ENCODE measurements around the gene HPS4.
"Not testable (repeated sequence)": the region's sequence is repeated elsewhere in the genome, so short reads cannot be mapped to it uniquely, and the experiment has no call there.

Gene HPS4

GRCh38 chr22:26426924-26427323 lies 56.7 kb downstream of the HPS4 start:
- peaks cover 7 to 9% of the 10 kb centered on the region in 2 donors for H3K9me3 ChIP-seq (ENCODE audit: control insufficient read depth in 1 of 2, low read length in 2 of 2)
- H3K4me1 ChIP-seq (ENCODE audit: control insufficient read depth in 1 of 2, insufficient read depth in 2 of 2, low read length in 2 of 2): peaks cover 17 to 23% of the 10 kb centered on the region in 2 donors
- H3K4me3 ChIP-seq (ENCODE audit: low read depth in 1 of 2, low read length in 2 of 2): no peak overlapping the region
- no peaks in the 10 kb centered on the region for H3K36me3 ChIP-seq (ENCODE audit: control insufficient read depth in 1 of 2, insufficient read depth in 2 of 2, low read length in 2 of 2)
- no peaks in the 10 kb centered on the region for H3K27me3 ChIP-seq (ENCODE audit: control insufficient read depth in 1 of 2, insufficient read depth in 2 of 2, low read length in 2 of 2)
- H3K27ac ChIP-seq (ENCODE audit: low read depth, low read length): no peak overlapping the region
- H3K9ac ChIP-seq (ENCODE audit: low read depth in 1 of 2, low read length in 2 of 2): no peak overlapping the region

DNA sequence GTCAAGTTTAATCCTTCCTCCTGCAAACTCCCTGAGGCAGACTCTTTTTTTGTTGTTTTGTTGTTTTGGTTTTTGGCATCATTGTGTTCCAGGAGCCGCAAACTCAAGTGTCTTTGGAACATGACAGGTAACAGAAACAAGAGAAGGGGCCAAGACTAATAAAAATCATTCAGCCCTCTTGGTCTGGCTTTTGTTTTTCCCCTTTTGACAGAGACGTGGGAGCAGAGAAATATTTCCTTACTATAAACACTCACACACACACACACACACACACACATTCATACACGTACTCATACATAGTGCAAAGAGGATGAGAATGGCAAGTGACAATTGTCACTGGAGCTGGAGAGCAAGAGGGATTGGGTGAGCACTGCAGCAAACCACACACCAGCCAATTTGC lies 65.0 kb downstream of the HPS4 start:
- H3K9me3 ChIP-seq (ENCODE audit: control insufficient read depth in 1 of 2, low read length in 2 of 2): peaks cover 7 to 9% of the 10 kb centered on the region in 2 donors
- no peaks in the 10 kb centered on the region for H3K4me1 ChIP-seq (ENCODE audit: control insufficient read depth in 1 of 2, insufficient read depth in 2 of 2, low read length in 2 of 2)
- H3K27me3 ChIP-seq (ENCODE audit: control insufficient read depth in 1 of 2, insufficient read depth in 2 of 2, low read length in 2 of 2): peaks cover 10 to 16% of the 10 kb centered on the region in 2 donors
- no peaks in the 10 kb centered on the region for H3K36me3 ChIP-seq (ENCODE audit: control insufficient read depth in 1 of 2, insufficient read depth in 2 of 2, low read length in 2 of 2)
- no peak overlapping the region for H3K4me3 ChIP-seq (ENCODE audit: low read depth in 1 of 2, low read length in 2 of 2)
- no peak overlapping the region for H3K9ac ChIP-seq (ENCODE audit: low read depth in 1 of 2, low read length in 2 of 2)
- H3K27ac ChIP-seq (ENCODE audit: low read depth, low read length): no peak overlapping the region

GRCh38 chr22:26417406-26417805 lies 66.2 kb downstream of the HPS4 start:
- Histone ChIP-seq H3K9ac (ENCODE audit: low read depth in 1 of 2, low read length in 2 of 2) (no peak overlapping the region), H3K9me3 (ENCODE audit: control insufficient read depth in 1 of 2, low read length in 2 of 2) (no peaks in the 10 kb centered on the region), H3K27me3 (ENCODE audit: control insufficient read depth in 1 of 2, insufficient read depth in 2 of 2, low read length in 2 of 2) (peaks cover 10 to 16% of the 10 kb centered on the region in 2 donors), H3K4me3 (ENCODE audit: low read depth in 1 of 2, low read length in 2 of 2) (no peak overlapping the region), H3K27ac (ENCODE audit: low read depth, low read length) (no peak overlapping the region), H3K4me1 (ENCODE audit: control insufficient read depth in 1 of 2, insufficient read depth in 2 of 2, low read length in 2 of 2) (no peaks in the 10 kb centered on the region), H3K36me3 (ENCODE audit: control insufficient read depth in 1 of 2, insufficient read depth in 2 of 2, low read length in 2 of 2) (no peaks in the 10 kb centered on the region)

- Histone ChIP-seq H3K27ac (ENCODE audit: low read depth, low read length) (no peak overlapping the region), H3K4me1 (ENCODE audit: control insufficient read depth in 1 of 2, insufficient read depth in 2 of 2, low read length in 2 of 2) (no peaks in the 10 kb centered on the region), H3K9me3 (ENCODE audit: control insufficient read depth in 1 of 2, low read length in 2 of 2) (no peaks in the 10 kb centered on the region), H3K9ac (ENCODE audit: low read depth in 1 of 2, low read length in 2 of 2) (no peak overlapping the region), H3K36me3 (ENCODE audit: control insufficient read depth in 1 of 2, insufficient read depth in 2 of 2, low read length in 2 of 2) (no peaks in the 10 kb centered on the region), H3K4me3 (ENCODE audit: low read depth in 1 of 2, low read length in 2 of 2) (no peak overlapping the region), H3K27me3 (ENCODE audit: control insufficient read depth in 1 of 2, insufficient read depth in 2 of 2, low read length in 2 of 2) (peaks cover 13 to 16% of the 10 kb centered on the region in 2 donors)
Observed at GRCh38 chr22:26416670-26417276, 66.8 kb downstream of the HPS4 start.

- Histone ChIP-seq H3K27me3 (ENCODE audit: control insufficient read depth in 1 of 2, insufficient read depth in 2 of 2, low read length in 2 of 2) (peaks cover 14 to 16% of the 10 kb centered on the region in 2 donors), H3K27ac (ENCODE audit: low read depth, low read length) (no peak overlapping the region), H3K36me3 (ENCODE audit: control insufficient read depth in 1 of 2, insufficient read depth in 2 of 2, low read length in 2 of 2) (no peaks in the 10 kb centered on the region)
Observed at GRCh38 chr22:26416256-26416655, 67.3 kb downstream of the HPS4 start.

GRCh38 chr22:26414347-26414746 lies 69.2 kb downstream of the HPS4 start:
- H3K4me3 ChIP-seq (ENCODE audit: low read depth in 1 of 2, low read length in 2 of 2): no peak overlapping the region
- H3K4me1 ChIP-seq (ENCODE audit: control insufficient read depth in 1 of 2, insufficient read depth in 2 of 2, low read length in 2 of 2): no peaks in the 10 kb centered on the region
- H3K27ac ChIP-seq (ENCODE audit: low read depth, low read length): no peak overlapping the region
- H3K9ac ChIP-seq (ENCODE audit: low read depth in 1 of 2, low read length in 2 of 2): no peak overlapping the region
- no peaks in the 10 kb centered on the region for H3K9me3 ChIP-seq (ENCODE audit: control insufficient read depth in 1 of 2, low read length in 2 of 2)
- H3K27me3 ChIP-seq (ENCODE audit: control insufficient read depth in 1 of 2, insufficient read depth in 2 of 2, low read length in 2 of 2): peaks cover 14 to 18% of the 10 kb centered on the region in 2 donors
- no peaks in the 10 kb centered on the region for H3K36me3 ChIP-seq (ENCODE audit: control insufficient read depth in 1 of 2, insufficient read depth in 2 of 2, low read length in 2 of 2)

More at GRCh38 chr22:26416256-26416655, 67.3 kb downstream of the HPS4 start:
- H3K4me1 ChIP-seq (ENCODE audit: control insufficient read depth in 1 of 2, insufficient read depth in 2 of 2, low read length in 2 of 2): no peaks in the 10 kb centered on the region
- no peak overlapping the region for H3K4me3 ChIP-seq (ENCODE audit: low read depth in 1 of 2, low read length in 2 of 2)
- H3K9me3 ChIP-seq (ENCODE audit: control insufficient read depth in 1 of 2, low read length in 2 of 2): no peaks in the 10 kb centered on the region
- H3K9ac ChIP-seq (ENCODE audit: low read depth in 1 of 2, low read length in 2 of 2): no peak overlapping the region

DNA sequence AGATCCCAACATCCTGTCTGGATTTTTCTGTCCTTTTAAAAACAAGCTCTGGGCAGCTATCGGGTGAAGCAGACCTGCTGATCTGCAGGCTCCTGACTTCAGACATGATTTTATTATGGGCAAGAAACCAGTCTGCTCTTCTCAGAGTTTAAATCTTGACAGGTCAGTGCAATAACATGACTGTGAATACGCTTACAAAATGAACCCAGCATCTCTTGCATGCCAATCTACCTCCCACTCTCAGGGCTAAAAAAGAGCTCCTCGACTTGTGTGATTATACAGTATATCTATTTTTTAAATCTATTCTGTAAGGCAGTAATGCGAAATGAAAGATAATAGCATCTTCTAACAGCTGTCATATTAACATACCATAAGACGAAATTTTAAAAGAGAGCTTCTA lies 73.2 kb downstream of the HPS4 start:
- Histone ChIP-seq H3K27me3 (ENCODE audit: control insufficient read depth in 1 of 2, insufficient read depth in 2 of 2, low read length in 2 of 2) (peaks cover 4 to 5% of the 10 kb centered on the region in 2 donors), H3K27ac (ENCODE audit: low read depth, low read length) (no peak overlapping the region), H3K9me3 (ENCODE audit: control insufficient read depth in 1 of 2, low read length in 2 of 2) (no peaks in the 10 kb centered on the region), H3K36me3 (ENCODE audit: control insufficient read depth in 1 of 2, insufficient read depth in 2 of 2, low read length in 2 of 2) (no peaks in the 10 kb centered on the region), H3K4me3 (ENCODE audit: low read depth in 1 of 2, low read length in 2 of 2) (no peak overlapping the region), H3K9ac (ENCODE audit: low read depth in 1 of 2, low read length in 2 of 2) (no peak overlapping the region), H3K4me1 (ENCODE audit: control insufficient read depth in 1 of 2, insufficient read depth in 2 of 2, low read length in 2 of 2) (no peaks in the 10 kb centered on the region)

DNA sequence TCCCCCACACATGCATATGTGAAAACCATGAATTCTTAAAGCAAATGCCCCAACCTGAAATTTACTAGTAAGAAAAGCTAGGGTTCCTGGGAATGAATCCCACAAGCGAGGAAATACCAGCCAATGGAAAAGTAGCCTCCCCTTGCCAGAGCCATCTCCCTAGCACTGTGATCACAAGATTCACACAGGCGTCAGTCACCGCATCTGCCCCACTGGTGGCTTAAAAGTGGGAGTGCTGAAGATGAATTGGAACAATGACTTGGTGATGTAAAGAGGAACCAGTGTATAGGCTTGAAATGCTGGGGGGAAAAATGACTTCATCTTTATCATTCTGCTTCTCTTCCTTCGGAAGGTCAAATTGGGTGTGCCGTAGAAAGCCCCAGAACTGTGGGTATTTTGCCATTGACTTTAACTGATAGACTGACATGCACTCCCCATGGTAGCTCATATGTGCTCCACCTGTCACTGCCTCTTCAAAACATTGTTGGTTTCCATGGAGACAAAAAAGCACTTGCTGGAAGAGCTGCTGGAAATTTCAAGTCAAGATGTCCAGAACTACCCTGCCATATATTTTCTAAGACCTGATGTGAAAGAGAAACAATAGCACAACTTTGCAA lies 73.8 kb downstream of the HPS4 start:
- Histone ChIP-seq H3K4me3 (ENCODE audit: low read depth in 1 of 2, low read length in 2 of 2) (no peak overlapping the region), H3K36me3 (ENCODE audit: control insufficient read depth in 1 of 2, insufficient read depth in 2 of 2, low read length in 2 of 2) (no peaks in the 10 kb centered on the region), H3K4me1 (ENCODE audit: control insufficient read depth in 1 of 2, insufficient read depth in 2 of 2, low read length in 2 of 2) (no peaks in the 10 kb centered on the region), H3K9me3 (ENCODE audit: control insufficient read depth in 1 of 2, low read length in 2 of 2) (no peaks in the 10 kb centered on the region), H3K27me3 (ENCODE audit: control insufficient read depth in 1 of 2, insufficient read depth in 2 of 2, low read length in 2 of 2) (peaks cover 4 to 8% of the 10 kb centered on the region in 2 donors), H3K9ac (ENCODE audit: low read depth in 1 of 2, low read length in 2 of 2) (no peak overlapping the region), H3K27ac (ENCODE audit: low read depth, low read length) (no peak overlapping the region)

DNA sequence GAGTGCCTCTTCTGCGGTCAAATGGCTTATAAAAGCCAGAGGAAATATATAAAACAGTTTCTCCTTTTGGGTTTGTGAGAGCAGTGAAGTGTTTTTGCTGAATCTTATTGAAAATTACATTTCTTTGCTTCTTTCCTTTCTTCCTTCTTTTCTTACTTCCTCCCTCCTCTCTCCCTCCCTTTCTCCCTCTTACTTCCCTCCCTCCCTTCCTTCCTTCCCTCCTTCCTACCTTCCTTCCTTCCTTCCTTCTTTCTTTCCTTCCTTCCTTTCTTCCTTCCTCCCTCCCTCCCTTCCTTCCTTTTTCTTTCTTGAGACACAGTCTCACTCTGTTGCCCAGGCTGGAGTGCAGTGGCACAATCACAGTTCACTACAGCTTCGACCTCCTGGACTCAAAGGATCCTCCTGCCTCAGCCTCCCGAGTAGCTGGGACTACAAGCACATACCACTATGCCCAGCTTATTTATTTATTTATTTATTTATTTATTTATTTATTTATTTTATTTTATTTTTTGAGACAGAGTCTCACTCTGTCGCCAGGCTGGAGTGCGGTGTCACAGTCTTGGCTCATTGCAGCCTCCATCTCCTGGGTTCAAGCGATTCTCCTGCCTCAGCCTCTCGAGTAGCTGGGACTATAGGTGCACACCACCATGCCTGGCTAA lies 74.9 kb downstream of the HPS4 start:
- not testable (repeated sequence) for H3K27me3 ChIP-seq (ENCODE audit: control insufficient read depth in 1 of 2, insufficient read depth in 2 of 2, low read length in 2 of 2); H3K9ac ChIP-seq (ENCODE audit: low read depth in 1 of 2, low read length in 2 of 2); H3K4me3 ChIP-seq (ENCODE audit: low read depth in 1 of 2, low read length in 2 of 2); H3K4me1 ChIP-seq (ENCODE audit: control insufficient read depth in 1 of 2, insufficient read depth in 2 of 2, low read length in 2 of 2); H3K9me3 ChIP-seq (ENCODE audit: control insufficient read depth in 1 of 2, low read length in 2 of 2); H3K36me3 ChIP-seq (ENCODE audit: control insufficient read depth in 1 of 2, insufficient read depth in 2 of 2, low read length in 2 of 2); H3K27ac ChIP-seq (ENCODE audit: low read depth, low read length)

GRCh38 chr22:26406118-26406517 lies 77.5 kb downstream of the HPS4 start:
- H3K4me3 ChIP-seq (ENCODE audit: low read depth in 1 of 2, low read length in 2 of 2): no peak overlapping the region
- no peak overlapping the region for H3K27ac ChIP-seq (ENCODE audit: low read depth, low read length)
- H3K9ac ChIP-seq (ENCODE audit: low read depth in 1 of 2, low read length in 2 of 2): no peak overlapping the region
- H3K36me3 ChIP-seq (ENCODE audit: control insufficient read depth in 1 of 2, insufficient read depth in 2 of 2, low read length in 2 of 2): no peaks in the 10 kb centered on the region
- H3K27me3 ChIP-seq (ENCODE audit: control insufficient read depth in 1 of 2, insufficient read depth in 2 of 2, low read length in 2 of 2): peaks cover 0 to 8% of the 10 kb centered on the region in 2 donors
- H3K4me1 ChIP-seq (ENCODE audit: control insufficient read depth in 1 of 2, insufficient read depth in 2 of 2, low read length in 2 of 2): peaks cover 0 to 3% of the 10 kb centered on the region in 2 donors
- no peaks in the 10 kb centered on the region for H3K9me3 ChIP-seq (ENCODE audit: control insufficient read depth in 1 of 2, low read length in 2 of 2)
